Neuronal stem cell (in vitro differentiated cells): ENCODE measurements around the gene EIF3CL. TPM values are rescaled to one million over a fixed set of nuclear protein-coding genes. Genes with fewer than 3 reads are reported as not detected.
"Not testable (repeated sequence)": the region's sequence is repeated elsewhere in the genome, so short reads cannot be mapped to it uniquely, and the experiment has no call there.

ENCODE experiments used
- DNase-seq: peaks from one replicate; pipeline ENCODE4 v3.0.0-alpha.2; 2013; ENCODE audit warnings: low spot score
- H2AFZ ChIP-seq: one replicate; pipeline ENCODE4 v1.6.1; 2013; ENCODE audit warnings: mild to moderate bottlenecking, low read length, inconsistent platforms
- H2AK5ac ChIP-seq: 2 replicates; pipeline ENCODE4 v1.6.1; 2013; ENCODE audit warnings: low read depth, mild to moderate bottlenecking, inconsistent platforms, low read length, moderate library complexity, mixed read lengths
- H2BK120ac ChIP-seq: 2 replicates; pipeline ENCODE4 v1.6.1; 2013; ENCODE audit warnings: low read depth, mild to moderate bottlenecking, inconsistent platforms, low read length, moderate library complexity, mixed read lengths
- H2BK12ac ChIP-seq: one replicate; pipeline ENCODE4 v1.6.1; 2013; ENCODE audit warnings: low read length, inconsistent platforms
- H2BK15ac ChIP-seq: 2 replicates; pipeline ENCODE4 v1.6.1; 2013; ENCODE audit warnings: mild to moderate bottlenecking, low read length, inconsistent platforms, mixed read lengths
- H2BK5ac ChIP-seq: one replicate; pipeline ENCODE4 v1.6.1; 2013; ENCODE audit warnings: inconsistent platforms, mild to moderate bottlenecking, low read length, moderate library complexity
- H3K14ac ChIP-seq: one replicate; pipeline ENCODE4 v1.6.1; 2013; ENCODE audit warnings: low read length, inconsistent platforms
- H3K18ac ChIP-seq: 2 replicates; pipeline ENCODE4 v1.6.1; 2013; ENCODE audit warnings: low read length, inconsistent platforms
- H3K23ac ChIP-seq: 2 replicates; pipeline ENCODE4 v1.6.1; 2013; ENCODE audit warnings: low read depth, mild to moderate bottlenecking, mixed read lengths, low read length, inconsistent platforms; ENCODE audit not compliant: poor library complexity
- H3K27ac ChIP-seq: replicated peaks from 3 replicates; pipeline ENCODE4 v1.5.1; 2013; ENCODE audit warnings: low read length, inconsistent platforms
- H3K27me3 ChIP-seq, 3 experiments: 2 replicates each; pipeline ENCODE4 v1.6.1; 2013; ENCODE audit warnings: low read length in 3 of 3, mild to moderate bottlenecking in 2 of 3, inconsistent platforms in 1 of 3, low read depth in 1 of 3, mixed read lengths in 1 of 3, moderate library complexity in 1 of 3; ENCODE audit not compliant: control insufficient read depth in 3 of 3, insufficient read depth in 3 of 3
- H3K36me3 ChIP-seq, 2 donors: replicated peaks in 1 of 2; 2 replicates each; pipeline ENCODE4 v1.6.1; 2013; ENCODE audit warnings: low read length in 2 of 2; ENCODE audit not compliant: control insufficient read depth in 2 of 2, insufficient read depth in 2 of 2
- H3K4ac ChIP-seq: 2 replicates; pipeline ENCODE4 v1.6.1; 2013; ENCODE audit warnings: inconsistent platforms, mild to moderate bottlenecking, low read length, moderate library complexity
- H3K4me1 ChIP-seq, 2 donors: 1 replicate in 1 of 2; 2 replicates in 1 of 2; pipeline ENCODE4 v1.6.1; 2013; ENCODE audit warnings: low read length in 2 of 2, low read depth in 1 of 2; ENCODE audit not compliant: control insufficient read depth in 2 of 2, insufficient read depth in 1 of 2
- H3K4me2 ChIP-seq: one replicate; pipeline ENCODE4 v1.6.1; 2013; ENCODE audit warnings: mild to moderate bottlenecking, low read length, inconsistent platforms; ENCODE audit not compliant: insufficient read depth, poor library complexity, severe bottlenecking
- H3K4me3 ChIP-seq, 2 donors: 2 replicates each; pipeline ENCODE4 v1.5.1; 2013; ENCODE audit warnings: low read length in 2 of 2, mild to moderate bottlenecking in 2 of 2, inconsistent platforms in 1 of 2, moderate library complexity in 1 of 2
- H3K79me1 ChIP-seq: one replicate; pipeline ENCODE4 v1.6.1; 2013; ENCODE audit warnings: low read depth, mild to moderate bottlenecking, inconsistent platforms, low read length, moderate library complexity
- H3K9ac ChIP-seq: one replicate; pipeline ENCODE4 v1.6.1; 2013; ENCODE audit warnings: mild to moderate bottlenecking, low read depth, low read length, inconsistent platforms; ENCODE audit not compliant: poor library complexity
- H3K9me3 ChIP-seq, 2 donors: replicated peaks in 1 of 2; 2 replicates each; pipeline versions ENCODE3 to v1.6.1; 2013; ENCODE audit warnings: low read length in 2 of 2, mild to moderate bottlenecking in 2 of 2, inconsistent platforms in 1 of 2, low read depth in 1 of 2, mixed read lengths in 1 of 2, moderate library complexity in 1 of 2; ENCODE audit not compliant: control insufficient read depth in 2 of 2, insufficient read depth in 1 of 2
- H4K8ac ChIP-seq: one replicate; pipeline ENCODE4 v1.6.1; 2013; ENCODE audit warnings: low read depth, mild to moderate bottlenecking, inconsistent platforms, low read length, moderate library complexity
- H4K91ac ChIP-seq: one replicate; pipeline ENCODE4 v1.6.1; 2013; ENCODE audit warnings: low read length, low read depth, mild to moderate bottlenecking, inconsistent platforms; ENCODE audit not compliant: poor library complexity
- WGBS, 2 donors: extraction: QIAGEN DNeasy Blood & Tissue Kit; methylation state at CpG; one replicate each; pipeline ENCODE4 v1.1.7; 2013; ENCODE audit warnings: missing lambda C conversion rate in 2 of 2, mixed read lengths in 1 of 2; ENCODE audit not compliant: insufficient read length in 2 of 2, insufficient replicate concordance in 1 of 2; ENCODE audit errors: extremely low coverage in 2 of 2; 5-methylcytosine and 5-hydroxymethylcytosine counted together
- polyA plus RNA-seq, 2 experiments: library from polyadenylated mRNA; stranded (reverse); fragments of 200-250 nt; gene quantifications; one replicate each; pipeline ENCODE4 v1.2.3, GENCODE V29; 2013

The EIF3CL gene
- 64.1 TPM for polyA plus RNA-seq (2013, experiment 1 of 2)
- 61.1 TPM for polyA plus RNA-seq (2013, experiment 2 of 2)

- not testable (repeated sequence) for H3K23ac ChIP-seq, H3K36me3 ChIP-seq, H3K79me1 ChIP-seq, H3K27ac ChIP-seq, H3K4me1 ChIP-seq, H2BK120ac ChIP-seq, H3K9me3 ChIP-seq, H4K91ac ChIP-seq, H3K4ac ChIP-seq, H2BK15ac ChIP-seq, H2AK5ac ChIP-seq, H4K8ac ChIP-seq, H3K9ac ChIP-seq, H2BK12ac ChIP-seq, DNase-seq, H2BK5ac ChIP-seq, H3K14ac ChIP-seq, H3K27me3 ChIP-seq, H3K18ac ChIP-seq, H2AFZ ChIP-seq
- no CpG with 5 or more reads among the region's 66 CpGs for WGBS, 2 donors
- Histone ChIP-seq H3K4me2 (peak within 1 kb of the TSS; percentile 18), H3K4me3 (peak within 1 kb of the TSS in 1 of 2 donors; percentile 40)
Observed at GRCh38 chr16:28403220-28404072, at the start of gene EIF3CL. TSS of gene EIF3CL (minus strand) at chr16:28403841. CDS start at chr16:28403618, 223 bp downstream.

- H3K36me3 ChIP-seq, H3K4me3 ChIP-seq, H3K14ac ChIP-seq, H3K27me3 ChIP-seq, H3K9ac ChIP-seq, H2BK15ac ChIP-seq, H3K4me1 ChIP-seq, H3K4ac ChIP-seq, H3K4me2 ChIP-seq, H4K91ac ChIP-seq, H3K79me1 ChIP-seq, H2AK5ac ChIP-seq, H2AFZ ChIP-seq, DNase-seq, H3K27ac ChIP-seq, H2BK120ac ChIP-seq, H2BK5ac ChIP-seq, H3K23ac ChIP-seq, H3K9me3 ChIP-seq, H4K8ac ChIP-seq, H2BK12ac ChIP-seq, H3K18ac ChIP-seq: not testable (repeated sequence)
- no CpG with 5 or more reads among the region's 6 CpGs for WGBS, 2 donors
Observed at GRCh38 chr16:28447081-28447480, 43.4 kb upstream of the EIF3CL start.

- H3K27ac ChIP-seq, H3K36me3 ChIP-seq, H2BK12ac ChIP-seq, H3K9ac ChIP-seq, H3K4me3 ChIP-seq, H3K27me3 ChIP-seq, H4K91ac ChIP-seq, H2AK5ac ChIP-seq, H3K4me1 ChIP-seq, H3K18ac ChIP-seq, DNase-seq, H3K14ac ChIP-seq, H4K8ac ChIP-seq, H2BK15ac ChIP-seq, H3K9me3 ChIP-seq, H2AFZ ChIP-seq, H2BK5ac ChIP-seq, H3K4me2 ChIP-seq, H2BK120ac ChIP-seq, H3K4ac ChIP-seq, H3K79me1 ChIP-seq, H3K23ac ChIP-seq: not testable (repeated sequence)
- no CpG with 5 or more reads among the region's 4 CpGs for WGBS, 2 donors
Observed at GRCh38 chr16:28446388-28446787, 42.7 kb upstream of the EIF3CL start.

- H2BK12ac ChIP-seq, H3K18ac ChIP-seq, H4K91ac ChIP-seq, H3K27ac ChIP-seq, H2BK15ac ChIP-seq, H3K36me3 ChIP-seq, H2BK5ac ChIP-seq, H3K4me2 ChIP-seq, H2AFZ ChIP-seq, H3K14ac ChIP-seq, H3K27me3 ChIP-seq, H3K9ac ChIP-seq, H3K79me1 ChIP-seq, H2BK120ac ChIP-seq, H2AK5ac ChIP-seq, DNase-seq, H3K23ac ChIP-seq, H3K4me1 ChIP-seq, H4K8ac ChIP-seq, H3K4me3 ChIP-seq, H3K9me3 ChIP-seq, H3K4ac ChIP-seq: not testable (repeated sequence)
- no CpG with 5 or more reads among the region's 6 CpGs for WGBS, 2 donors
Observed at GRCh38 chr16:28443943-28444342, 40.3 kb upstream of the EIF3CL start.
